ENCODE results near the gene MCOLN2. TPM values are rescaled to one million over a fixed set of nuclear protein-coding genes. Genes with fewer than 3 reads are reported as not detected.

Gene MCOLN2
- total and polyA plus RNA-seq, 2 experiments from 2014 or later = 0.31 TPM; not detected in 1

- no peaks in the 10 kb centered on the region for H3K27me3 ChIP-seq (replicated peaks; ENCODE audit: insufficient read depth)
- peak overlapping the region; percentile 88 for H3K4me2 ChIP-seq (ENCODE audit: unreplicated experiment)
- H3K9ac ChIP-seq = 0 out of 2 replicates have a peak overlapping the region, but pooled peaks have one; percentile 22
- H3K79me2 ChIP-seq (ENCODE audit: insufficient read depth) = no peaks in the 10 kb centered on the region
- no peaks in the 10 kb centered on the region for H3K9me2 ChIP-seq (ENCODE audit: insufficient read depth)
- H3K4me3 ChIP-seq = no peak overlapping the region
- DNase-seq = peak; percentile 41
- TF ChIP-seq EZH2phosphoT487 (IDR thresholded peaks at IDR 0.05; ENCODE audit: insufficient read depth, low read depth) (no peak), EZH2 (IDR thresholded peaks at IDR 0.05; ENCODE audit: insufficient read depth, poor library complexity, severe bottlenecking) (no peak)
- no peaks in the 10 kb centered on the region for H3K9me3 ChIP-seq (ENCODE audit: low read depth)
- no peak overlapping the region for H2AFZ ChIP-seq
- H3K27ac ChIP-seq = peak overlapping the region; percentile 55
- 82% methylated on average over 4 of the region's 4 CpGs for WGBS, 2 experiments (ENCODE audit: low coverage in 1 of 2, low lambda C conversion rate in 2 of 2, missing lambda C conversion rate in 2 of 2)
- no peaks in the 10 kb centered on the region for H4K20me1 ChIP-seq (ENCODE audit: insufficient read depth)
- H3F3A ChIP-seq (ENCODE audit: insufficient read depth) = peaks cover 11% of the 10 kb centered on the region; the same call in 1 of the 2 replicates
- H3K36me3 ChIP-seq (ENCODE audit: low read depth) = no peaks in the 10 kb centered on the region
- H3K4me1 ChIP-seq (ENCODE audit: insufficient read depth) = peaks cover 19% of the 10 kb centered on the region
- in situ Hi-C loops (cut with MboI) = loop anchor here (10.0 to 25.0 kb wide), 3 partner anchors 308 to 459 kb away; partner anchors contain the start of genes C1orf52 and RPF1
These were observed 50.3 kb downstream of the MCOLN2 start for GRCh38 chr1:84946631-84947030.

GRCh38 chr1:84944767-84945486 is 52.0 kb downstream of the MCOLN2 start:
- Histone ChIP-seq H3K27me3 (replicated peaks; ENCODE audit: insufficient read depth) (no peaks in the 10 kb centered on the region), H3K4me1 (ENCODE audit: insufficient read depth) (peaks cover 26% of the 10 kb centered on the region), H2AFZ (peak overlapping the region; percentile 86), H3K4me3 (peak overlapping the region; percentile 70), H3K36me3 (ENCODE audit: low read depth) (no peaks in the 10 kb centered on the region), H3F3A (ENCODE audit: insufficient read depth) (peaks cover 16% of the 10 kb centered on the region), H3K79me2 (ENCODE audit: insufficient read depth) (no peaks in the 10 kb centered on the region), H3K9me3 (ENCODE audit: low read depth) (no peaks in the 10 kb centered on the region), H3K9ac (peak overlapping the region; percentile 49), H3K9me2 (ENCODE audit: insufficient read depth) (no peaks in the 10 kb centered on the region), H3K4me2 (ENCODE audit: unreplicated experiment) (peak overlapping the region; percentile 88), H3K27ac (peak overlapping the region; percentile 55), H4K20me1 (ENCODE audit: insufficient read depth) (no peaks in the 10 kb centered on the region)
- 8% methylated on average over 6 of the region's 6 CpGs for WGBS, 2 experiments (ENCODE audit: low coverage in 1 of 2, low lambda C conversion rate in 2 of 2, missing lambda C conversion rate in 2 of 2)
- TF ChIP-seq EZH2 (IDR thresholded peaks at IDR 0.05; ENCODE audit: insufficient read depth, poor library complexity, severe bottlenecking) (no peak), EZH2phosphoT487 (IDR thresholded peaks at IDR 0.05; ENCODE audit: insufficient read depth, low read depth) (no peak)
- in situ Hi-C loops (cut with MboI) = loop anchor here (10.0 to 25.0 kb wide), 3 partner anchors 308 to 458 kb away; partner anchors contain the start of genes C1orf52 and RPF1
- peak; percentile 91 for DNase-seq

- H2AFZ ChIP-seq = no peak overlapping the region
- no peaks in the 10 kb centered on the region for H3K36me3 ChIP-seq (ENCODE audit: low read depth)
- H3K4me1 ChIP-seq (ENCODE audit: insufficient read depth) = peaks cover 32% of the 10 kb centered on the region
- no peaks in the 10 kb centered on the region for H3K79me2 ChIP-seq (ENCODE audit: insufficient read depth)
- peaks cover 16% of the 10 kb centered on the region for H3F3A ChIP-seq (ENCODE audit: insufficient read depth)
- no peaks in the 10 kb centered on the region for H3K9me2 ChIP-seq (ENCODE audit: insufficient read depth)
- no peaks in the 10 kb centered on the region for H4K20me1 ChIP-seq (ENCODE audit: insufficient read depth)
- TF ChIP-seq EZH2 (IDR thresholded peaks at IDR 0.05; ENCODE audit: insufficient read depth, poor library complexity, severe bottlenecking) = no peak
- no peak for TF ChIP-seq EZH2phosphoT487 (IDR thresholded peaks at IDR 0.05; ENCODE audit: insufficient read depth, low read depth)
- no peak overlapping the region for H3K9ac ChIP-seq
- H3K4me2 ChIP-seq (ENCODE audit: unreplicated experiment) = no peak overlapping the region
- DNase-seq = no peak
- WGBS, 2 experiments (ENCODE audit: low coverage in 1 of 2, low lambda C conversion rate in 2 of 2, missing lambda C conversion rate in 2 of 2) = 84 to 85% methylated on average over 1 of the region's 1 CpG
- no peak overlapping the region for H3K4me3 ChIP-seq
- H3K27me3 ChIP-seq (replicated peaks; ENCODE audit: insufficient read depth) = no peaks in the 10 kb centered on the region
- H3K9me3 ChIP-seq (ENCODE audit: low read depth) = no peaks in the 10 kb centered on the region
- H3K27ac ChIP-seq = no peak overlapping the region
- in situ Hi-C loops (cut with MboI) = loop anchor here (10.0 to 25.0 kb wide), 3 partner anchors 305 to 455 kb away; partner anchors contain the start of genes C1orf52 and RPF1
These were observed 55.1 kb downstream of the MCOLN2 start for GRCh38 chr1:84941843-84942242.

GRCh38 chr1:84940481-84940880 is 56.4 kb downstream of the MCOLN2 start:
- H3K9me3 ChIP-seq (ENCODE audit: low read depth) = no peaks in the 10 kb centered on the region
- no peak for TF ChIP-seq EZH2phosphoT487 (IDR thresholded peaks at IDR 0.05; ENCODE audit: insufficient read depth, low read depth)
- TF ChIP-seq EZH2 (IDR thresholded peaks at IDR 0.05; ENCODE audit: insufficient read depth, poor library complexity, severe bottlenecking) = no peak
- H4K20me1 ChIP-seq (ENCODE audit: insufficient read depth) = no peaks in the 10 kb centered on the region
- no peaks in the 10 kb centered on the region for H3K79me2 ChIP-seq (ENCODE audit: insufficient read depth)
- no peak overlapping the region for H3K4me3 ChIP-seq
- no peak overlapping the region for H3K9ac ChIP-seq
- H3K4me2 ChIP-seq (ENCODE audit: unreplicated experiment) = no peak overlapping the region
- H3K4me1 ChIP-seq (ENCODE audit: insufficient read depth) = peaks cover 19% of the 10 kb centered on the region
- no peak overlapping the region for H2AFZ ChIP-seq
- H3F3A ChIP-seq (ENCODE audit: insufficient read depth) = peaks cover 9% of the 10 kb centered on the region; the same call in 1 of the 2 replicates
- no peaks in the 10 kb centered on the region for H3K36me3 ChIP-seq (ENCODE audit: low read depth)
- no peak overlapping the region for H3K27ac ChIP-seq
- in situ Hi-C loops (cut with MboI) = loop anchor here (10.0 to 25.0 kb wide), 3 partner anchors 303 to 453 kb away; partner anchors contain the start of genes C1orf52 and RPF1
- peak; percentile 28 for DNase-seq
- no peaks in the 10 kb centered on the region for H3K9me2 ChIP-seq (ENCODE audit: insufficient read depth)
- H3K27me3 ChIP-seq (replicated peaks; ENCODE audit: insufficient read depth) = no peaks in the 10 kb centered on the region
- WGBS, 2 experiments (ENCODE audit: low coverage in 1 of 2, low lambda C conversion rate in 2 of 2, missing lambda C conversion rate in 2 of 2) = 77% methylated on average over 4 of the region's 4 CpGs
